HG02763 (cell line): ENCODE measurements around the gene SLC18A3.

Experiments
- ATAC-seq: cut with Tn5 transposase; IDR thresholded peaks from one replicate; pipeline ENCODE4 v1.9.1; 2021; ENCODE audit warnings: mild to moderate bottlenecking, moderate library complexity; ENCODE audit not compliant: unreplicated experiment

Gene SLC18A3

DNA sequence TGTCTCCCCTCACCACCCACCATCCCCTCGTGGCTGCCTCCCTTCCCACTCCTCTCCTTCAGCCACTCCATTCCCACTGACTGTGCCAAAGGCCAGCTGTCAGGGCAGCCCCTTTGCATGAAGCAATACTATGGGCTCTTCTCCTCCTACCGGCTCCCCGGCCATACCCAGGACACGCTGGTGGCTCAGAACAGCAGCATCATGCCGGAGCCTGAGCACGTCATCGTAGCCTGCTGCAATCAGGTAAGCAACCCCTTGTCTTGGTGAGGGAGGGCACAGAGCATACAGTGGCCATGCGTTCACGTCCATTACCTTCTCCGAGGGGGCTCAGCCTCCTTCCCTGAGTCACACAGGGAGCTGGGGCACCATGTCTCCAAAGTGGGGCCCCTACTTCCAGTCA, 15.3 kb downstream of the SLC18A3 start:
- ATAC-seq: no peak

DNA sequence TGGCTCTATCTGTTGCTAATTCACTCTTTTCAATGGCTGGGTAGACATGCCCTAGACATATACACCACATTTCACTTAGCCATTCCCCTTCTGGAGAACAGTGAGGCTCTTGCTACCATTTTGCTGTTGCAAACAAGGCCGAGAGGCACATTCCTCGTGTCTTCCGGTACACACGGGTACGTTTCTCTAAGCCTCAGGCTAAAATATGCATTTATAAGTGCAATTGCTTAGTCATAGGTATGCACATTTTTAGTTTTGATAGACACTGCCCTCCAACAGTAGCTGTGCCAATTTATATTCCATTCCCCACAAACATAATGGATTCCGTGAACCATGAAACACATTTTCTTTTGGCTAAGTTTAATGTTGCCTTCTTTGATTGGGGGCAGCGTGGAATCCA, 16.9 kb downstream of the SLC18A3 start:
- no peak for ATAC-seq

DNA sequence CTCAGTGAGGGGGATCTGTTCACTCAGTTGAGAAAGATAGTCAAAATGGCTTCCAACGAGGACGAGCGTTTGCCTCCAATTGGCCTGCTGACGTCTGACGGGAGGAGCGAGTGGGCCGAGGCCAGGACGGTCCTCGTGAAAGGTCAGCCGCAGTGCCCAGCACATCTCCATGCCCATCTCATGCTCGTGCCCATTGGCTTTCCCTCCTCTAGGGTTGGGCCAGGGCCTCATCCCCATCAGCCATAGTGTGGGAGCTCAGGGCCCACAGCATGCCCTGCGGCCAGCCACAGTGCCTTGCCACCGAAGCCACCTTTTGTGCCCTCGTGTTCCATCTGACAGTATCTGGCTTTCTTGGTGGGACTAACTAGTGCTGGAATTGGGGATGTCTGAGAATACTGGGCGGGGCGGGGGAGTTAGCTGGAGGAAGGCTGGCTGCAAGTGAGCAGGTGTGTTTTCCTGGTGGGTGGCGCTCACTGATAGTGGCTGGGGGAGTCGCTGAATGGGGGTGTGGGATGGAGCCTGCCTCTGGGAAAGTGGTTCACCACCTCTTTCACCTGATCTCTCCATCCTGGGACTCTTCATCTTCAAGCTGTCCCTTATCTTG, 17.6 kb downstream of the SLC18A3 start:
- ATAC-seq: no peak

DNA sequence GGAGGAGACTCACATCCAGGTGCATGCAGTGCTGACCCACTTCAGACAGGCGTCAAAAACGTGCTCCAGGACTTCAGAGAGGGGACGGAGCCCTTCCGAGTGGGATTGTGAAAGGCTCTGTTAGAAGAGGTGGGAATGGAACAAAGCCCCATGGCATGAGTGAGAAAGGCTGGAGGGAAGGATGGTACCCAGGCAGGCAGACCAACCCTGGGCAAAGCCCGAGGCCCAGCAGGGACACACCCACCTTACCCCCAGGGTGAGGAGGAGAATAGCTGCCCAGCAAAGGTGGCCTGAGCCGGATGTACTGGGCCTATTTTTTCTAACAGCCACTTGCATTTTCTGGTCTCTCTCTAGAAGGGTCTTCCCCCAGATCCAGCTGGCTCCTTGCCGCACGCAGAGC, 18.5 kb downstream of the SLC18A3 start:
- no peak for ATAC-seq

- ATAC-seq: no peak
Observed at GRCh38 chr10:49629431-49629881, 19.3 kb downstream of the SLC18A3 start.

DNA sequence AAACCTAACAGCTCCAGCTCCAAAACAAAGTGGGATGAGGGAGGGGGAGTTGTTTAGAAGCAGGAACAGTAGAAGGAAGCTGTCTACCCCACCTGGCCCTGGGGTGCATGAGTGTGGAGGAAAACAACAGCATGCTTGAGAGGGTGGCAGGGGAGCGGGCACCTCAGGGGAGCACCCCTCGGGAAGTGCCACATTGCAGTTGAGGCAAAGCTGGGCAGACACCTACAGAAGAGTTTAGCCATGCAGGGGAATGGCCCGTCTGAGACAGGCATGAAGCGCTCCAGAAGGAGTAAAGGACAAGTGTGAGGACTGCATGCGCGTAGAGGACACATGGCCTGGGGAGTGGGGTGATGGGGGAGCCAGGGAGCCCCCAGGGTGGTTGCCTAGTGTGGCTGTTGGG, 21.9 kb downstream of the SLC18A3 start:
- no peak for ATAC-seq

- ATAC-seq: no peak
Observed at GRCh38 chr10:49632406-49633317, 22.6 kb downstream of the SLC18A3 start.

- ATAC-seq: no peak
Observed at GRCh38 chr10:49633327-49634068, 23.4 kb downstream of the SLC18A3 start.

- ATAC-seq: no peak
Observed at GRCh38 chr10:49634069-49634660, 24.1 kb downstream of the SLC18A3 start.

DNA sequence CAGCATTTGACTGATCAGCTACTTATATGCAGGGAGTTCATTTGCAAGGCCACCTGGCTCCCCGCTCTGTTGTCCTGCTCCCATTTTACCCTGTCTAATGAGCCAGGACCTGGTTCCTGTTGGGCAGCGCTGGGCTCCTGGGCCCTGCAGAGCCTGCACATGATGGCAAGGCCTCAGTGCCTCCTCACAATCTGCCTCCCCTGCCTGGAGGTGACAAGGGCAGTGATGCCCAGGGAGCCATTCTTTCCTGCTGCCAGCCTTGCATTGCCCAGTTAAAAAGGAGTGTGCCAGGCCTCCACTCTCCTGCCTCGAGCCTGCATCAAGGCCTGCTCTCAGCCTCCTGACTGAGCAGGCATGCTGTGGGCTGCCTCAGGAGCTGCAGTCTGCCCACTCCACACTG, 32.2 kb downstream of the SLC18A3 start:
- no peak for ATAC-seq

GRCh38 chr10:49643241-49644034, 33.3 kb downstream of the SLC18A3 start:
- ATAC-seq: no peak

- no peak for ATAC-seq
Observed at GRCh38 chr10:49644035-49644646, 34.0 kb downstream of the SLC18A3 start.

DNA sequence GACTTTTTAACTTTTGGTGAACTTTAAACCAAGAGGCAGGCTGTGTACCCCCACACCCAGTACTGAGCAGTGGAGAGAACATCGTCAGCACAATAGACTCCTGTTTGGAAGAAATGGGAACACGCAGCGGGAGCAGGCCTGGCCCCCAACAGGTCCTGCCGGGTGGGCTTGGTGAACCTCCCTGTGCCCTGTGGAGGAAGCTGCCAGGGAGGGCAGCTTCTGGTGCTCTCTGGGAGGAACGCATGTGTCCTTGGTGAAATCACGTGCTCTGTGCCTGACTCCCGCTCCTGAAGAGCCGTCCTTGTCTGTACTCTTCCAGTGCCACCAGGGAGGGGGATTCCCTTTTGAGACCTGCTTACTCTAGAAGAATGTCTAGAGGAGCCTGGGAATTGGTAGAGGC, 35.3 kb downstream of the SLC18A3 start:
- ATAC-seq: no peak

DNA sequence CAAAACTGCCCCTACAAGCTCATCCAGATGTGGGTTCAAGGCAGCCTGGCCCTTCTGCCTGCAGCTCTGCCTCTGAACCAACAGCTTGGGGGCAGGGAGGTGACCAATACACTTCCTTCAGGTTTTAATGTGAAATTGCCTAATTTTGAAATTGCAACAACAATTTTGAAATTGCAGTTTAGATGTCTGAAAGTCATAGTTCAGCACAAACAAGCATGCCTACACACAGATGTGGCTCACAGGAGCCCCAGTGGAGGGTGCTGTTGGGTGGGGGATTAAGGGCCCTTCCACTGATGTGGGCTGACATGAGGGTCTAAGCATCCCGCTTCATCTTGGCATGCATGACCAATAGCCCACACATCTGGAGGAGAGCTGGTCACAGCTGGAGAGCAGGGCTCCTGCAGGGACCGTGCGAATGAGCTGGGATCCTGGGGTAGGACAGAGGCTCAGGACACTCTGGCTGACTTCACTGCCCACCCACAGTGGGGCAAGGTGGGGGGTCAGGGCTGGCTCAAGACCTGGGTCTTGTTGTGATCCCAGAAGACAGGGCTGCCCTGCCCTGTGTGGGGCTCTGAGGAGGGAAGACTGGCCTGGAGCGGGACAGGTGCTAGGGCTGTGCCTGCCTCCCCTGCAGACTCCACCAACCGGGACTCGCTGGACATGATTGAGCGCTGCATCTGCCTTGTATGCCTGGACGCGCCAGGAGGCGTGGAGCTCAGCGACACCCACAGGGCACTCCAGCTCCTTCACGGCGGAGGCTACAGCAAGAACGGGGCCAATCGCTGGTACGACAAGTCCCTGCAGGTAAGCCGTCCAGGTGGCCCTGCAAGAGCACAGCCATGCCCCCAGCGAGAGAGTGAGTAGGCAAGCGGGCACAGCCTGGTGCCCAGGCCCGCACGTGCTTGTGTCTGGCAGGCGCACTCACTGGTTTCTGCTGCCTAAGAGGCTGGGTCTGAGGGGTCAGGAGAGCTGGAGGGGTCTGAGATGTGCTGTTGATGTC, 36.1 kb downstream of the SLC18A3 start:
- no peak for ATAC-seq

GRCh38 chr10:49647554-49647953, 37.4 kb downstream of the SLC18A3 start:
- ATAC-seq: no peak

- ATAC-seq: no peak
Observed at GRCh38 chr10:49647985-49648795, 38.1 kb downstream of the SLC18A3 start.

DNA sequence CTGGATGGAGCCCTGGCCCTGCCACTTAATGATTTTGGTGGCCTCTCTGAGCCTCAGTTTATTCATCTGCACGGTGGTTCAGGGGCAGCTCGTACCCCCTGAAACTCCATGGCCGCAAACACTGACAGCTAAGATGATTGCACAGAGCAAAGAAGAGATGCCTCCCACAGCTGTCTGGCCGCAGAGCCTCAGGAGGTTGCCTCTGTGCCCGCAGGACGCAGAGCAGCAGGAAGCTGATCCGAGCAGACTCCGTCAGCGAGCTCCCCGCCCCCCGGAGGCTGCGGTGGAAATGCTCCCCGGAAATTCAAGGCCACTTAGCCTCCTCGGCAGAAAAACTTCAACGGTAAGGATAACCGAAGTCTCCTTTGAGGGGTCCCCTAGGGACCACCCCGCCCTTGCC, 39.2 kb downstream of the SLC18A3 start:
- no peak for ATAC-seq
